ENCODE results near the gene ECHDC1. TPM values are rescaled to one million over a fixed set of nuclear protein-coding genes. Genes with fewer than 3 reads are reported as not detected.

ECHDC1 gene
- polyA plus RNA-seq, 2 donors = 16.9 to 30.4 TPM

- H3K36me3 ChIP-seq (ENCODE audit: control insufficient read depth in 2 of 2, insufficient read depth in 2 of 2, low read length in 1 of 2) = no peaks in the 10 kb centered on the region
- H3K27ac ChIP-seq (ENCODE audit: low read depth in 2 of 2, low read length in 1 of 2) = no peak overlapping the region
- no peaks in the 10 kb centered on the region for H3K4me1 ChIP-seq (ENCODE audit: control insufficient read depth in 2 of 2, insufficient read depth in 2 of 2, low read length in 1 of 2)
- no peak overlapping the region for H3K4me3 ChIP-seq (ENCODE audit: low read depth in 1 of 2, low read length in 2 of 2)
- H3K27me3 ChIP-seq (ENCODE audit: control insufficient read depth in 1 of 2, insufficient read depth in 2 of 2, low read length in 2 of 2) = no peaks in the 10 kb centered on the region
- 90 to 94% methylated on average over 3 of the region's 3 CpGs for WGBS, 2 donors
- no peaks in the 10 kb centered on the region for H3K9me3 ChIP-seq (ENCODE audit: control insufficient read depth in 2 of 2, insufficient read depth in 1 of 2, low read depth in 1 of 2, low read length in 1 of 2)
Observed at GRCh38 chr6:127272576-127272975, 70.8 kb downstream of the ECHDC1 start.

GRCh38 chr6:127267646-127268625, 75.5 kb downstream of the ECHDC1 start:
- Histone ChIP-seq H3K36me3 (ENCODE audit: control insufficient read depth in 2 of 2, insufficient read depth in 2 of 2, low read length in 1 of 2) (no peaks in the 10 kb centered on the region), H3K27me3 (ENCODE audit: control insufficient read depth in 1 of 2, insufficient read depth in 2 of 2, low read length in 2 of 2) (no peaks in the 10 kb centered on the region), H3K9me3 (ENCODE audit: control insufficient read depth in 2 of 2, insufficient read depth in 1 of 2, low read depth in 1 of 2, low read length in 1 of 2) (no peaks in the 10 kb centered on the region), H3K4me3 (ENCODE audit: low read depth in 1 of 2, low read length in 2 of 2) (peak overlapping the region; percentile 92 to 97), H3K4me1 (ENCODE audit: control insufficient read depth in 2 of 2, insufficient read depth in 2 of 2, low read length in 1 of 2) (no peaks in the 10 kb centered on the region), H3K27ac (ENCODE audit: low read depth in 2 of 2, low read length in 1 of 2) (peak overlapping the region; percentile 100)
- 2 to 3% methylated on average over 16 of the region's 16 CpGs for WGBS, 2 donors

GRCh38 chr6:127266892-127267645, 76.3 kb downstream of the ECHDC1 start:
- Histone ChIP-seq H3K27me3 (ENCODE audit: control insufficient read depth in 1 of 2, insufficient read depth in 2 of 2, low read length in 2 of 2) (no peaks in the 10 kb centered on the region), H3K9me3 (ENCODE audit: control insufficient read depth in 2 of 2, insufficient read depth in 1 of 2, low read depth in 1 of 2, low read length in 1 of 2) (no peaks in the 10 kb centered on the region), H3K36me3 (ENCODE audit: control insufficient read depth in 2 of 2, insufficient read depth in 2 of 2, low read length in 1 of 2) (no peaks in the 10 kb centered on the region), H3K4me1 (ENCODE audit: control insufficient read depth in 2 of 2, insufficient read depth in 2 of 2, low read length in 1 of 2) (no peaks in the 10 kb centered on the region), H3K4me3 (ENCODE audit: low read depth in 1 of 2, low read length in 2 of 2) (peak overlapping the region; percentile 92 to 97), H3K27ac (ENCODE audit: low read depth in 2 of 2, low read length in 1 of 2) (peak overlapping the region; percentile 100)
- 0 to 1% methylated on average over 60 to 64 of the region's 64 CpGs for WGBS, 2 donors

GRCh38 chr6:127266178-127266891, 77.1 kb downstream of the ECHDC1 start, which contains the start of gene RNF146:
Gene RNF146 (plus strand): TSS chr6:127266864. CDS start chr6:127280339, 13,475 bp downstream.
- H3K4me1 ChIP-seq (ENCODE audit: control insufficient read depth in 2 of 2, insufficient read depth in 2 of 2, low read length in 1 of 2) = no peaks in the 10 kb centered on the region
- no peaks in the 10 kb centered on the region for H3K36me3 ChIP-seq (ENCODE audit: control insufficient read depth in 2 of 2, insufficient read depth in 2 of 2, low read length in 1 of 2)
- H3K4me3 ChIP-seq (ENCODE audit: low read depth in 1 of 2, low read length in 2 of 2) = peak within 1 kb of the TSS; percentile 92 to 97
- 0% methylated on average over 39 to 40 of the region's 40 CpGs for WGBS, 2 donors
- no peaks in the 10 kb centered on the region for H3K9me3 ChIP-seq (ENCODE audit: control insufficient read depth in 2 of 2, insufficient read depth in 1 of 2, low read depth in 1 of 2, low read length in 1 of 2)
- H3K27ac ChIP-seq (ENCODE audit: low read depth in 2 of 2, low read length in 1 of 2) = peak within 1 kb of the TSS; percentile 100
- no peaks in the 10 kb centered on the region for H3K27me3 ChIP-seq (ENCODE audit: control insufficient read depth in 1 of 2, insufficient read depth in 2 of 2, low read length in 2 of 2)

DNA sequence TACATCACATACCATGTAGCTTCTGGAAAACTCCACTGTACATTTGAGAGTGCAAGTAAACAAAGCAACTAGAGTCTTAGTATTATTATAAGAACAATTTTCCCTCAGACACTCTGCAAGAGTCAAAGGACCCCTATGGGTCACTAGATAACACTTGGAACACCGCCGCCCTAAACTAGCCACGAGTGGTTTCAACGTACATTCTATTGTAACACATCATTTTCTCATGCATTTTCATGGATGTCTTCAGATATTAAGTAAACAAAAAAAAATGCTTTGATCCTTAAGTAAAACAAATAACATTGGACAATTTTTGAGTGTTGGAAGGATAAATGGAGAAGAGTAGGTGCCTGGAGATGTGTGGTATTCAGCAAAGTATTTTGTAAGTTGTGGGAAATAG, 79.9 kb downstream of the ECHDC1 start:
- no peaks in the 10 kb centered on the region for H3K9me3 ChIP-seq (ENCODE audit: control insufficient read depth in 2 of 2, insufficient read depth in 1 of 2, low read depth in 1 of 2, low read length in 1 of 2)
- H3K27me3 ChIP-seq (ENCODE audit: control insufficient read depth in 1 of 2, insufficient read depth in 2 of 2, low read length in 2 of 2) = no peaks in the 10 kb centered on the region
- H3K4me3 ChIP-seq (ENCODE audit: low read depth in 1 of 2, low read length in 2 of 2) = no peak overlapping the region
- H3K36me3 ChIP-seq (ENCODE audit: control insufficient read depth in 2 of 2, insufficient read depth in 2 of 2, low read length in 1 of 2) = no peaks in the 10 kb centered on the region
- WGBS, 2 donors = 63 to 66% methylated on average over 4 of the region's 4 CpGs
- no peak overlapping the region for H3K27ac ChIP-seq (ENCODE audit: low read depth in 2 of 2, low read length in 1 of 2)
- H3K4me1 ChIP-seq (ENCODE audit: control insufficient read depth in 2 of 2, insufficient read depth in 2 of 2, low read length in 1 of 2) = no peaks in the 10 kb centered on the region

GRCh38 chr6:127262896-127263295, 80.5 kb downstream of the ECHDC1 start:
- 87 to 88% methylated on average over 1 of the region's 1 CpG for WGBS, 2 donors
- no peaks in the 10 kb centered on the region for H3K9me3 ChIP-seq (ENCODE audit: control insufficient read depth in 2 of 2, insufficient read depth in 1 of 2, low read depth in 1 of 2, low read length in 1 of 2)
- H3K27ac ChIP-seq (ENCODE audit: low read depth in 2 of 2, low read length in 1 of 2) = no peak overlapping the region
- H3K36me3 ChIP-seq (ENCODE audit: control insufficient read depth in 2 of 2, insufficient read depth in 2 of 2, low read length in 1 of 2) = no peaks in the 10 kb centered on the region
- no peak overlapping the region for H3K4me3 ChIP-seq (ENCODE audit: low read depth in 1 of 2, low read length in 2 of 2)
- no peaks in the 10 kb centered on the region for H3K27me3 ChIP-seq (ENCODE audit: control insufficient read depth in 1 of 2, insufficient read depth in 2 of 2, low read length in 2 of 2)
- no peaks in the 10 kb centered on the region for H3K4me1 ChIP-seq (ENCODE audit: control insufficient read depth in 2 of 2, insufficient read depth in 2 of 2, low read length in 1 of 2)

- H3K9me3 ChIP-seq (ENCODE audit: control insufficient read depth in 2 of 2, insufficient read depth in 1 of 2, low read depth in 1 of 2, low read length in 1 of 2) = no peaks in the 10 kb centered on the region
- H3K36me3 ChIP-seq (ENCODE audit: control insufficient read depth in 2 of 2, insufficient read depth in 2 of 2, low read length in 1 of 2) = no peaks in the 10 kb centered on the region
- WGBS, 2 donors = 92% methylated on average over 6 of the region's 6 CpGs
- no peak overlapping the region for H3K4me3 ChIP-seq (ENCODE audit: low read depth in 1 of 2, low read length in 2 of 2)
- H3K27ac ChIP-seq (ENCODE audit: low read depth in 2 of 2, low read length in 1 of 2) = no peak overlapping the region
- H3K27me3 ChIP-seq (ENCODE audit: control insufficient read depth in 1 of 2, insufficient read depth in 2 of 2, low read length in 2 of 2) = no peaks in the 10 kb centered on the region
- no peaks in the 10 kb centered on the region for H3K4me1 ChIP-seq (ENCODE audit: control insufficient read depth in 2 of 2, insufficient read depth in 2 of 2, low read length in 1 of 2)
Observed at GRCh38 chr6:127255286-127255685, 88.1 kb downstream of the ECHDC1 start.

DNA sequence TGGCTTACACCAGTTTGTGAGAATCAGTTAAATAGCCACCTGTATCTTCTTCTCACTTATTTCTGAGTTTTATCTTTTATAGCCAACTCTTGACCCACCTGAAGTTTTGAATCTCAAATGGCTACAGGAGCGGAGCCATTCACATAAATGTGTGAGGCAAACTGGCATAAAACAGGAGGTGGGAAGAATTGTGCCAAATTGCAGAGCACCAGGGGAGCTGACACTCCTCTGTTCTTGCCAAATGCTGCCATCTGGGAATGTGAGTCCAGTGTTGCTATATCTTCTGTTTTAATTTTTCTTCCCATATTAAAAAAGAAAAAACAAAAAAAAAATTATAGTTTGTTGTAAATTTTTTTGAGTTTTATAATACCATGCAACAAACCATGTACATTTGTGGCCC, 93.8 kb downstream of the ECHDC1 start:
- H3K27ac ChIP-seq (ENCODE audit: low read depth in 2 of 2, low read length in 1 of 2) = no peak overlapping the region
- H3K9me3 ChIP-seq (ENCODE audit: control insufficient read depth in 2 of 2, insufficient read depth in 1 of 2, low read depth in 1 of 2, low read length in 1 of 2) = no peaks in the 10 kb centered on the region
- H3K4me3 ChIP-seq (ENCODE audit: low read depth in 1 of 2, low read length in 2 of 2) = no peak overlapping the region
- no peaks in the 10 kb centered on the region for H3K36me3 ChIP-seq (ENCODE audit: control insufficient read depth in 2 of 2, insufficient read depth in 2 of 2, low read length in 1 of 2)
- WGBS, 2 donors = 95 to 100% methylated on average over 1 of the region's 1 CpG
- no peaks in the 10 kb centered on the region for H3K4me1 ChIP-seq (ENCODE audit: control insufficient read depth in 2 of 2, insufficient read depth in 2 of 2, low read length in 1 of 2)
- no peaks in the 10 kb centered on the region for H3K27me3 ChIP-seq (ENCODE audit: control insufficient read depth in 1 of 2, insufficient read depth in 2 of 2, low read length in 2 of 2)
